Ectodermal cell (in vitro differentiated cells): Measurements from ENCODE around the gene UFM1.
"Not testable (repeated sequence)": the region's sequence is repeated elsewhere in the genome, so short reads cannot be mapped to it uniquely, and the experiment has no call there.

Source experiments
- H3K27ac ChIP-seq: 2 replicates; pipeline ENCODE4 v1.7.0; 2013; ENCODE audit warnings: mild to moderate bottlenecking, low read depth, low read length; ENCODE audit not compliant: insufficient read depth, poor library complexity, severe bottlenecking
- H3K27me3 ChIP-seq: 2 replicates; pipeline ENCODE4 v1.7.0; 2013; ENCODE audit warnings: mild to moderate bottlenecking, low read length; ENCODE audit not compliant: insufficient read depth, control insufficient read depth, poor library complexity, severe bottlenecking
- H3K36me3 ChIP-seq: one replicate; pipeline ENCODE4 v1.7.0; 2013; ENCODE audit warnings: low read length; ENCODE audit not compliant: control insufficient read depth, insufficient read depth
- H3K4me1 ChIP-seq: one replicate; pipeline ENCODE4 v1.7.0; 2013; ENCODE audit warnings: low read length; ENCODE audit not compliant: control insufficient read depth, insufficient read depth
- H3K4me3 ChIP-seq: 2 replicates; pipeline ENCODE4 v1.7.0; 2013; ENCODE audit warnings: low read depth, low read length, control low read depth; ENCODE audit not compliant: insufficient read depth
- H3K9me3 ChIP-seq: 2 replicates; pipeline ENCODE4 v1.7.0; 2013; ENCODE audit warnings: mild to moderate bottlenecking, low read length, moderate library complexity; ENCODE audit not compliant: control insufficient read depth
- WGBS, 2 experiments: methylation state at CpG; one replicate each; pipeline ENCODE4 v1.1.7; 2013; ENCODE audit warnings: missing lambda C conversion rate in 2 of 2; 5-methylcytosine and 5-hydroxymethylcytosine counted together

Gene UFM1

GRCh38 chr13:38363219-38363618, 13.6 kb downstream of the UFM1 start:
- Histone ChIP-seq H3K27me3 (no peaks in the 10 kb centered on the region), H3K36me3 (no peaks in the 10 kb centered on the region), H3K27ac (no peak overlapping the region), H3K9me3 (no peaks in the 10 kb centered on the region), H3K4me3 (no peak overlapping the region), H3K4me1 (no peaks in the 10 kb centered on the region)
- 100% methylated on average over 1 of the region's 2 CpGs for WGBS, 2 experiments

- not testable (repeated sequence) for H3K4me3 ChIP-seq, H3K27ac ChIP-seq, H3K36me3 ChIP-seq, H3K27me3 ChIP-seq, H3K9me3 ChIP-seq, H3K4me1 ChIP-seq
- 88 to 92% methylated on average over 19 of the region's 19 CpGs for WGBS, 2 experiments
Measured at GRCh38 chr13:38363746-38364145, 14.1 kb downstream of the UFM1 start.

GRCh38 chr13:38365661-38366060, 16.0 kb downstream of the UFM1 start:
- Histone ChIP-seq H3K4me3 (no peak overlapping the region), H3K27me3 (no peaks in the 10 kb centered on the region), H3K9me3 (no peaks in the 10 kb centered on the region), H3K36me3 (no peaks in the 10 kb centered on the region), H3K4me1 (no peaks in the 10 kb centered on the region), H3K27ac (no peak overlapping the region)
- WGBS, 2 experiments: 92 to 98% methylated on average over 3 of the region's 3 CpGs

- Histone ChIP-seq H3K4me1 (no peaks in the 10 kb centered on the region), H3K9me3 (no peaks in the 10 kb centered on the region), H3K4me3 (no peak overlapping the region), H3K36me3 (no peaks in the 10 kb centered on the region), H3K27me3 (no peaks in the 10 kb centered on the region), H3K27ac (no peak overlapping the region)
- 90 to 93% methylated on average over 2 to 3 of the region's 3 CpGs for WGBS, 2 experiments
Measured at GRCh38 chr13:38366954-38367645, 17.4 kb downstream of the UFM1 start.

- no peaks in the 10 kb centered on the region for H3K36me3 ChIP-seq
- no peaks in the 10 kb centered on the region for H3K27me3 ChIP-seq
- H3K9me3 ChIP-seq: no peaks in the 10 kb centered on the region
- no peak overlapping the region for H3K4me3 ChIP-seq
- no peak overlapping the region for H3K27ac ChIP-seq
- H3K4me1 ChIP-seq: no peaks in the 10 kb centered on the region
- WGBS, 2 experiments: 100% methylated on average over 1 of the region's 1 CpG
Measured at GRCh38 chr13:38369058-38369457, 19.4 kb downstream of the UFM1 start.

GRCh38 chr13:38370096-38370495, 20.4 kb downstream of the UFM1 start:
- H3K36me3 ChIP-seq, H3K4me3 ChIP-seq, H3K4me1 ChIP-seq, H3K9me3 ChIP-seq, H3K27me3 ChIP-seq, H3K27ac ChIP-seq: not testable (repeated sequence)
- WGBS, 2 experiments: 89 to 98% methylated on average over 2 to 3 of the region's 3 CpGs

GRCh38 chr13:38372820-38373383, 23.3 kb downstream of the UFM1 start:
- WGBS, 2 experiments: 77 to 80% methylated on average over 6 of the region's 6 CpGs
- H3K4me3 ChIP-seq: no peak overlapping the region
- no peaks in the 10 kb centered on the region for H3K36me3 ChIP-seq
- H3K9me3 ChIP-seq: no peaks in the 10 kb centered on the region
- H3K4me1 ChIP-seq: no peaks in the 10 kb centered on the region
- no peak overlapping the region for H3K27ac ChIP-seq
- H3K27me3 ChIP-seq: no peaks in the 10 kb centered on the region

GRCh38 chr13:38376546-38376945, 26.9 kb downstream of the UFM1 start:
- WGBS, 2 experiments: no CpG with 5 or more reads among the region's 1 CpG
- Histone ChIP-seq H3K36me3 (no peaks in the 10 kb centered on the region), H3K27me3 (no peaks in the 10 kb centered on the region)

GRCh38 chr13:38381890-38382289, 32.2 kb downstream of the UFM1 start:
- H3K9me3 ChIP-seq: no peaks in the 10 kb centered on the region
- no peak overlapping the region for H3K27ac ChIP-seq
- no peaks in the 10 kb centered on the region for H3K36me3 ChIP-seq
- no peaks in the 10 kb centered on the region for H3K4me1 ChIP-seq
- WGBS, 2 experiments: 90 to 95% methylated on average over 4 of the region's 4 CpGs
- H3K4me3 ChIP-seq: no peak overlapping the region
- no peaks in the 10 kb centered on the region for H3K27me3 ChIP-seq

More at GRCh38 chr13:38376546-38376945, 26.9 kb downstream of the UFM1 start:
- no peak overlapping the region for H3K27ac ChIP-seq
- no peak overlapping the region for H3K4me3 ChIP-seq
- no peaks in the 10 kb centered on the region for H3K9me3 ChIP-seq
- H3K4me1 ChIP-seq: no peaks in the 10 kb centered on the region

- Histone ChIP-seq H3K27me3 (no peaks in the 10 kb centered on the region), H3K27ac (no peak overlapping the region), H3K9me3 (no peaks in the 10 kb centered on the region), H3K36me3 (no peaks in the 10 kb centered on the region), H3K4me1 (no peaks in the 10 kb centered on the region), H3K4me3 (no peak overlapping the region)
- 92% methylated on average over 2 of the region's 2 CpGs; no CpG with 5 or more reads in 1 of the 2 experiments for WGBS, 2 experiments
Measured at GRCh38 chr13:38382946-38383345, 33.3 kb downstream of the UFM1 start.
